Right cardiac atrium (tissue), 5 donors: ENCODE data around the gene B4GALNT3. TPM values are rescaled to one million over a fixed set of nuclear protein-coding genes. Genes with fewer than 3 reads are reported as not detected.
"Not testable (repeated sequence)": the region's sequence is repeated elsewhere in the genome, so short reads cannot be mapped to it uniquely, and the experiment has no call there.

Experiments used
- ATAC-seq, 2 donors: fragments of 200-7000 bp; cut with Tn5 transposase; one replicate each; pipeline versions ENCODE4 v1.8.0 to v1.9.1; 2020; ENCODE audit warnings: moderate library complexity in 2 of 2, mild to moderate bottlenecking in 1 of 2
- DNase-seq, 3 donors: peaks; one replicate each; pipeline ENCODE4 v3.0.0-alpha.2; 2020
- H3K27ac ChIP-seq: one replicate; pipeline ENCODE4 v1.5.1; 2013; ENCODE audit warnings: mild to moderate bottlenecking, low read length, control low read depth, moderate library complexity
- H3K27me3 ChIP-seq: one replicate; pipeline ENCODE4 v1.6.1; 2013; ENCODE audit not compliant: control insufficient read depth, insufficient read depth
- H3K4me1 ChIP-seq: one replicate; pipeline ENCODE4 v1.6.1; 2013; ENCODE audit warnings: low read length; ENCODE audit not compliant: control insufficient read depth, insufficient read depth
- H3K4me3 ChIP-seq: one replicate; pipeline ENCODE4 v1.5.1; 2013; ENCODE audit warnings: low read length, control low read depth
- H3K9me3 ChIP-seq: one replicate; pipeline ENCODE4 v1.6.1; 2013; ENCODE audit warnings: low read length; ENCODE audit not compliant: control insufficient read depth
- WGBS: extraction: QIAGEN DNeasy Blood & Tissue Kit; methylation state at CpG from one replicate; pipeline ENCODE4 v1.1.7; 2013; 5-methylcytosine and 5-hydroxymethylcytosine counted together
- intact Hi-C, 4 donors: fragments of 100-400 bp; cut with DNase I; formaldehyde crosslinking; loops; one replicate each; pipeline versions ENCODE4 v1.11.0 to v1.14.0; 2022 to 2023
- long read RNA-seq, 4 donors: library from polyadenylated mRNA; unstranded; transcript quantifications; one replicate each; pipeline ENCODE4 v2.0.0, GENCODE V29; 2020 to 2021
- polyA plus RNA-seq: library from polyadenylated mRNA; stranded (reverse); fragments of 200-250 nt; gene quantifications from one replicate; pipeline ENCODE4 v1.2.3, GENCODE V29; 2013
- total RNA-seq, 4 donors: library from RNA; stranded (reverse); fragmentation: NEBNext Ultra II Directional; extraction: Animal tissue kit (Norgen Biotek cat#: 25700); gene quantifications; one replicate each; pipeline ENCODE4 v1.2.1, GENCODE V29; 2021
- donor health status: healthy with polysubstance abuse.
- donor health status: DM: no; HTN: yes; CAD: no.
- donor health status: DM: no; HTN: no; CAD: no.
- donor health status: DM: no; HTN: yes; CAD: no; lungs with severe emphysema.
- donor health status: DM: yes; HTN: yes; CAD: no.

Gene B4GALNT3
- 10 to 100 TPM; 22.7 to 50.2 (median 39.4) TPM for total RNA-seq
- 27.5 TPM for polyA plus RNA-seq
- long read RNA-seq, donor 1, full-length matches to known transcripts: 5 of 70 reads
- long read RNA-seq, donor 1, partial matches to known transcripts: 46 of 70 reads
- long read RNA-seq, donor 1, other reads (novel, unspliced or antisense): 19 of 70 reads
- long read RNA-seq, donor 2, full-length matches to known transcripts: 2 of 55 reads
- long read RNA-seq, donor 2, partial matches to known transcripts: 27 of 55 reads
- long read RNA-seq, donor 2, other reads (novel, unspliced or antisense): 26 of 55 reads
- long read RNA-seq, donor 3, partial matches to known transcripts: 18 of 25 reads
- long read RNA-seq, donor 3, other reads (novel, unspliced or antisense): 7 of 25 reads
- long read RNA-seq, donor 4, full-length matches to known transcripts: 3 of 55 reads
- long read RNA-seq, donor 4, partial matches to known transcripts: 28 of 55 reads
- long read RNA-seq, donor 4, other reads (novel, unspliced or antisense): 24 of 55 reads

- intact Hi-C loops: no loop called here
- ATAC-seq: peak; percentile 62 to 76
- H3K27ac ChIP-seq: peak within 1 kb of the TSS; percentile 72
Measured at GRCh38 chr12:459430-460258, at the start of gene B4GALNT3. TSS of gene B4GALNT3 (plus strand) at chr12:459939. CDS start at chr12:460377, 438 bp downstream.

GRCh38 chr12:414859-415258, 44.9 kb upstream of the B4GALNT3 start:
- ATAC-seq (no peak), DNase-seq (no peak)
- 88% methylated on average over 2 of the region's 2 CpGs for WGBS
- Histone ChIP-seq H3K9me3 (no peaks in the 10 kb centered on the region), H3K27ac (no peak overlapping the region), H3K27me3 (no peaks in the 10 kb centered on the region), H3K4me3 (no peak overlapping the region), H3K4me1 (no peaks in the 10 kb centered on the region)
- intact Hi-C loops: no loop called here

More at GRCh38 chr12:459430-460258, at the start of gene B4GALNT3:
- no peaks in the 10 kb centered on the region for H3K27me3 ChIP-seq
- H3K9me3 ChIP-seq: no peaks in the 10 kb centered on the region
- H3K4me1 ChIP-seq: peaks cover 2% of the 10 kb centered on the region
- WGBS: 4% methylated on average over 82 of the region's 82 CpGs
- peak; percentile 47 to 86 (median 84) for DNase-seq
- peak within 1 kb of the TSS; percentile 94 for H3K4me3 ChIP-seq

- intact Hi-C loops: no loop called here
- Histone ChIP-seq H3K4me3 (no peak overlapping the region), H3K4me1 (no peaks in the 10 kb centered on the region), H3K27ac (no peak overlapping the region), H3K9me3 (no peaks in the 10 kb centered on the region), H3K27me3 (no peaks in the 10 kb centered on the region)
- WGBS: 96% methylated on average over 6 of the region's 6 CpGs
- DNase-seq (no peak), ATAC-seq (no peak)
Measured at GRCh38 chr12:418432-418831, 41.3 kb upstream of the B4GALNT3 start.

GRCh38 chr12:422526-422925, 37.2 kb upstream of the B4GALNT3 start:
- intact Hi-C loops: no loop called here
- no peak overlapping the region for H3K4me3 ChIP-seq
- 94% methylated on average over 3 of the region's 3 CpGs for WGBS
- H3K27ac ChIP-seq: no peak overlapping the region
- DNase-seq (no peak), ATAC-seq (no peak)
- no peaks in the 10 kb centered on the region for H3K27me3 ChIP-seq
- no peaks in the 10 kb centered on the region for H3K4me1 ChIP-seq
- no peaks in the 10 kb centered on the region for H3K9me3 ChIP-seq

- DNase-seq, H3K9me3 ChIP-seq, H3K4me1 ChIP-seq, ATAC-seq, H3K27ac ChIP-seq, H3K4me3 ChIP-seq, H3K27me3 ChIP-seq, intact Hi-C loops: not testable (repeated sequence)
- 94% methylated on average over 2 of the region's 2 CpGs for WGBS
Measured at GRCh38 chr12:435737-436136, 24.0 kb upstream of the B4GALNT3 start.

GRCh38 chr12:442235-442884, 17.4 kb upstream of the B4GALNT3 start:
- 60% methylated on average over 16 of the region's 16 CpGs for WGBS
- Histone ChIP-seq H3K27ac (no peak overlapping the region), H3K4me3 (no peak overlapping the region), H3K27me3 (no peaks in the 10 kb centered on the region), H3K4me1 (no peaks in the 10 kb centered on the region), H3K9me3 (no peaks in the 10 kb centered on the region)
- ATAC-seq (peak in 1 of 2 donors; percentile 50), DNase-seq (no peak)
- intact Hi-C loops: loop anchor here in 1 of 4 donors (2.0 kb wide), 1 partner anchor 104 kb away; no protein-coding TSS in a partner anchor

- no peaks in the 10 kb centered on the region for H3K9me3 ChIP-seq
- H3K27me3 ChIP-seq: no peaks in the 10 kb centered on the region
- no peak overlapping the region for H3K27ac ChIP-seq
- intact Hi-C loops: no loop called here
- no peak overlapping the region for H3K4me3 ChIP-seq
- H3K4me1 ChIP-seq: peaks cover 3% of the 10 kb centered on the region
- DNase-seq: no peak
- WGBS: 81% methylated on average over 1 of the region's 1 CpG
- ATAC-seq: no peak
Measured at GRCh38 chr12:447141-447540, 12.6 kb upstream of the B4GALNT3 start.

- Histone ChIP-seq H3K27me3 (no peaks in the 10 kb centered on the region), H3K4me3 (no peak overlapping the region), H3K27ac (no peak overlapping the region), H3K9me3 (no peaks in the 10 kb centered on the region), H3K4me1 (peaks cover 3% of the 10 kb centered on the region)
- ATAC-seq (no peak), DNase-seq (no peak)
- 58% methylated on average over 4 of the region's 4 CpGs for WGBS
- intact Hi-C loops: no loop called here
Measured at GRCh38 chr12:449203-449602, 10.5 kb upstream of the B4GALNT3 start.

- DNase-seq (no peak), ATAC-seq (peak in 1 of 2 donors; percentile 57)
- WGBS: 44% methylated on average over 3 of the region's 3 CpGs
- H3K27ac ChIP-seq: no peak overlapping the region
- no peaks in the 10 kb centered on the region for H3K27me3 ChIP-seq
- peaks cover 3% of the 10 kb centered on the region for H3K4me1 ChIP-seq
- intact Hi-C loops: loop anchor here (5.0 kb wide), 2 partner anchors 52 to 97 kb away; no protein-coding TSS in a partner anchor
- no peak overlapping the region for H3K4me3 ChIP-seq
- H3K9me3 ChIP-seq: no peaks in the 10 kb centered on the region
Measured at GRCh38 chr12:450438-450837, 9.3 kb upstream of the B4GALNT3 start.

GRCh38 chr12:452667-453210, 7.0 kb upstream of the B4GALNT3 start:
- Histone ChIP-seq H3K27me3 (no peaks in the 10 kb centered on the region), H3K4me1 (peaks cover 3% of the 10 kb centered on the region), H3K4me3 (no peak overlapping the region), H3K27ac (no peak overlapping the region), H3K9me3 (no peaks in the 10 kb centered on the region)
- 47% methylated on average over 16 of the region's 25 CpGs for WGBS
- no peak for ATAC-seq
- peak; percentile 26 to 86 (median 73) for DNase-seq
- intact Hi-C loops: loop anchor here (5.0 kb wide), 2 partner anchors 50 to 95 kb away; no protein-coding TSS in a partner anchor
